GM18511 (cell line): ENCODE measurements around the gene CYB561.
"Not testable (repeated sequence)": the region's sequence is repeated elsewhere in the genome, so short reads cannot be mapped to it uniquely, and the experiment has no call there.

Experiments
- ATAC-seq: cut with Tn5 transposase; IDR thresholded peaks from one replicate; pipeline ENCODE4 v1.9.1; 2021; ENCODE audit warnings: mild to moderate bottlenecking, moderate library complexity; ENCODE audit not compliant: unreplicated experiment

Gene CYB561

DNA sequence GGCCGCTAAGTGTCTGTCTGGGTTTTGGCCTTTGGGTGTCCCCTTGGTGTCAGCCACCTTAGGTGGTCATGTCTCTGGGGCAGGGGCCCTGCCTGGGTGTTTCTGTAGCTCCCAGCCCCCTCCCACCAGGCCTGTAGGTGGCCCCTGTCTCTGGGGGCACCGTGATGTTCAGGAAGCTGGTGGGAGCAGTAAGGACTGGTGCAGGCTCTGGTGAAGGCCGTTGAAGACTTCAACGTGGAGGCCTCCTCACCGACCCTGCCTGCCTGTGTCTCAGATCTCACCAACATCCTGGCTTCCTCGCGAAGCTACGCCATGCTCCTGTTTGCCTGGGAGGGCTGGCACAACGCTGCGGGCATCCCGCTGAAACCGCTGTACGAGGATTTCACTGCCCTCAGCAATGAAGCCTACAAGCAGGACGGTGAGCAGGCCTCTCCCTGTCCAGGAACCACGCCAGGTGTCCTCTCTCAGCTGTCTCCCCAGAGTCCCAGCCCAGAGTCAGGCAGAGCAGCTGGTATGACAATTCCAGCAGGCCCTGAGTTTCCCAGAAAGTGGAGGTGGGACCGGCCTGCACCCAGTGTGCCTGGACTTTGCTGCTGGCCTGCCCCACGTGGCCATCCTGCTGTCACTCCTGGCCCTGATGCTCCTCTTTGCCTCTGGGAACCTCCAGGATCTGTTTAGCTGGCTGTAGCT, 33.5 kb upstream of the CYB561 start:
- no peak for ATAC-seq

DNA sequence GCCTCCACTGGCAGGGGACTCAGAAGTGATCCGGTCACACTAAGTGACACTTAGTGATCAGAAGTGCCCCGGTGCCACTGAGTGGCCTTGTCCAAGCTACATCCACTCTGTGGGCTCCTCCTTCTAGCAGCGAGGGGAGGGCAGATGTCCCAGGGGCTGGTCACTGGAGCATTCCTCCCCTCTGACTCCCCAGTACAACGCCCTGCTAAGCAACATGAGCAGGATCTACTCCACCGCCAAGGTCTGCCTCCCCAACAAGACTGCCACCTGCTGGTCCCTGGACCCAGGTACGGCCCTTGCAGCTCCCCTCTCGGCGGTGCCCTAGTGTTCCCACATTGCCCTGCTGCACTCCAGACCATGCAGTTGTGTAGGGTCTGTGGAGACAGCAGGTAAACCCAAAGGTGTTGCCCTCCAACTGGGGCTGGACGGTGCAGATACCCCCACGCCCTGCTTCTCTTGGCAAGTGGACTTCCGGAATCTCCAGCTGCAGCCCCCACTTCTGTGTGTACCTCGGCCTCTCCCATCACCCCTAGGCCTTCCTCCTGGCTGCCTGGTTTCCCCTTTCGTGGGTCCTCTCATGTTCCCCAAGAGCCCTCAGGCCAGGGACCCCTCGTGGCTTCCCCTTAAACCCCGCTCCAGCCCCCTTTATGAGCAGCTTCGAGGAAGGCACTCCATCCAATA, 32.8 kb upstream of the CYB561 start:
- peak; percentile 84 for ATAC-seq

GRCh38 chr17:63477480-63478440, 31.7 kb upstream of the CYB561 start:
- no peak for ATAC-seq

GRCh38 chr17:63476854-63477479, 30.9 kb upstream of the CYB561 start, which contains the start of gene ACE:
Gene ACE, plus strand, starts transcription at chr17:63477061. Its CDS starts 34 bp downstream, at chr17:63477095.
- peak; percentile 54 for ATAC-seq

DNA sequence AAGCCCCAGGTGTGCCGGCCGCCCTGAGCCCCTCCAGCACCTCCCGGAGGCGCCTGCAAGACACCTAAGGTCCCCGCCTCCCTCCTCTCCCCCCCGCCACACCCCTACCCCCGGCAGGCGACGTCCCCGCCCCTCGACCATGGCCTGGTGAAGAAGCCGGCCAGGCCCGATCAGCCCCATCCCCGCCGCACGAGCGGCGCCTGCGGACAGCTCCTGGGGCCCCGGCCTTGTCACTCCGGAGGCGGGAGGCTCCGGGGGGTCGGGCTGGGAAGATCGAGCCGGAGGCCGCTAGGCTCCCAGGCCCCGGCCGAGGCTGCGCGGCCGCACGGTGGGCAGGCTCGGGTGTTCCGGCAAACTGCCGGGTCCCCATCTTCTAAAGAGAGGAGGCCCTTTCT, 30.4 kb upstream of the CYB561 start:
- ATAC-seq, result no peak

GRCh38 chr17:63475491-63476412, 29.6 kb upstream of the CYB561 start:
- no peak for ATAC-seq

DNA sequence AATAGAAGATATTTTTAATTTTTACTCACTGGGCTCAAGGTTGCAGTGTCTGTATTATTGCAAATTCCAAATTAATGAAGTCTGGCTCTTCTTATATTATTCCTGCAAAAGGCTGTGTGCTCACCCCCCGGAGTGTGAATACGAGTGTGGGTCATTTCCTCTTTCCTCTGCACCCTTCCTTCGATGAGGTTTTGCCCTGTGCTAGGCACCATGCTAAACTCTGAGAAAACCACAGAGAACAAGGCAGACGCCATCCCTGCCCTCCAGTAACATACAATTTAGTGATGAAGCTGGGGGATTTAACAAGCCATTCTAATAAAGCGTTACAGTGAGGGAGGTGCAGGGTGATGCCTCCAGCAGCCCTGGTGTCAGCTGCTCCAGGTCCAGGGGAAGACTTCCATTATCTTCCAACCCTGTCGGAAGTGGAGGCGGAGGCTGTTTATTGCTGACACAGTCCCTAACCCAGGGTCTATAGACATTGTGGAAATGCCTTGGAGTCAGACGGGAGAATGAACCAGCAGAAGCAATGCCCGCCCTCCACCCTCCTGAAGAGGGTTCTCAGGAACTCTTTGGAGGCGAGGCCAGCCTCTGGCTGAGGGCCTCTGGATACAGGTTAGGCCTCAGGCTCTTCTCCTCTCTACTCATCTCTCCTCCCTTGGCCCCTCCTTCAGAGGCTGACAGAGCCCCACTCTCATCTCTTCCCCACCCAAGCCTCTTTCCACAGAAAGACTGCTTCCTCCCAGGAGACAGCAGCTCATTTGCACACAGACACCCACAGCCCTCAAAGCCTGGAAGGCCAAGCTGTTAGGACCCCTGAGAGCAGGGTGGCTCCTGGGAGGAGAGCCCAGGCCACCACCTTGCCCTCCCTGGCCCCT, 28.7 kb upstream of the CYB561 start:
- ATAC-seq, result no peak

GRCh38 chr17:63474174-63474573, 28.1 kb upstream of the CYB561 start:
- ATAC-seq, result no peak

DNA sequence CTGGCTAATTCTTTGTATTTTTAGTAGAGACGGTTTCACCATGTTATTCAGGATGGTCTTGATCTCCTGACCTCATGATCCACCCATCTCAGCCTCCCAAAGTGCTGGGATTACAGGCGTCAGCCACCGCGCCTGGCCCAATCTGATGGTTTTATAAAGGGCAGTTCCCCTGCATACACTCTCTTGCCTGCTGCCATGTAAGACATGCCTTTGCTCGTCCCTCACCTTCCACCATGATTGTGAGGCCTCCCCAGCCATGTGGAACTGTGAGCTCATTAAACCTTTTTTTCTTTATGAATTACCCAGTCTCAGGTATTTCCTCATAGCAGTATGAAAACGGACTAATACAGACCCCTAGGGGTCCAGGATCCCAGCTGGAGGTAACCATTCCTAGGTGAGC, 22.0 kb upstream of the CYB561 start:
- not testable (repeated sequence) for ATAC-seq

DNA sequence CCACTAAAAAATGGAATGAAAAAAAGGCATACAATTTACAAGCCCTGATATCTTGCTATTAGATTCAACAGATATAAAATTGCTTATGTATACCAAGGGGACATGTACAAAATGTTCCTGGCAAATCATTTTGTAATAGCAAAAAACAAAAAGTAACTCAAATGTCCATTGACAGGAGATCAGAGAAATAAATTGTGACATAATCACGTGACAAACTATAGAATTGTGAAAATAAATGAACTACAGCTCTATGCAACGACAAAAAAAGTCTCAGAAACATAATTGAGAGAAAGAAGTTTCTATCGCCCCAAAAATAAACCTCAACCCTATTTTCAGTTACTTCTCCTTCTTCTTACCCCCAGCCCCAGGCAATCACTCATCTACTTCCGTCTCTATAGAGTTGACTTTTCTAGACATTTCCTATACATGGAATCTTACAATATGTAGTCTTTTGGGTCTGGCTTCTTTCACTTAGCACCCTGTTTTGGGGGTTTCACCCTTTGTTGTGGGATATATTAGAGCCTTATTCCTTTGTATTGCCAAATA, 18.7 kb upstream of the CYB561 start:
- ATAC-seq, result no peak

- ATAC-seq, result no peak
These were observed 17.7 kb upstream of the CYB561 start for GRCh38 chr17:63463771-63464170.

DNA sequence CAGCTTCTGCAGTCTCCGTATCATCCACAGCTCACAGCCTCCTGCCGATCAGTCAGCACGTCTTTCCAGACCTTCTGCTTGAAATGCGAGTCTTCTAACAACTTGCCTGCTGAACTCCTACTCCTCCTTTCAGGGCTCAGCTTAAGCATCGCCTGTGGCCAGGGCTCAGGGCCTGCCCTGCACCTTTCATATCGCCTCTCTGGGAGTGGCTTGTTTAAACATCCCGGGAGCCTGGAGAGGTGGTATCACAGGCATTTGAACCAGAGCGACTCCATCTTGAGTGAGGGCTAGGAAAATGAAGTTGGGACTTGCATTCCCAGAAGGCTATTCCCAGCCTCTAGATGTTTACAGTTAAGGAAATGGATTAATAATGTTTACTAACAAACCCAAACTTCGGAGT, 13.9 kb upstream of the CYB561 start:
- no peak for ATAC-seq

- ATAC-seq, result no peak
These were observed 12.4 kb upstream of the CYB561 start for GRCh38 chr17:63458478-63458877.

DNA sequence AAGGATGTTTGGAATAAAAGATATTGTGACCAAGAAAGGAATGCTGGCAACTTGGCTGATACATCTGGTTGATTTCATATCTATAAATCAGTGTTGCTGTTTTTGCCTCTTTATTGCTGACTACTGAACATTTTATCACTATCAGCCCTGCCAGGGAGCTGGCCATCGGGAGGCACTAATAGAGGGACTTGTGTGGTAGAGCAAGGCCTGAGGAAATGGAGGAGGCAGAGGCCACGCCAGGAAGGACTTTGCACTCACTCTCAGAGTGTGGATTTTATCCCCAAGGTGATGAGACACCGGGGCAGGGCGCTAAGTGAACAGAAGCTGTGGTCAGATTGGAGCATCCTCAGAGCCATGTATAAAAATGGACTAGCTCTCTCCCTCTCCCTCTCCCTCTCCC, 9.3 kb upstream of the CYB561 start:
- ATAC-seq, result no peak

DNA sequence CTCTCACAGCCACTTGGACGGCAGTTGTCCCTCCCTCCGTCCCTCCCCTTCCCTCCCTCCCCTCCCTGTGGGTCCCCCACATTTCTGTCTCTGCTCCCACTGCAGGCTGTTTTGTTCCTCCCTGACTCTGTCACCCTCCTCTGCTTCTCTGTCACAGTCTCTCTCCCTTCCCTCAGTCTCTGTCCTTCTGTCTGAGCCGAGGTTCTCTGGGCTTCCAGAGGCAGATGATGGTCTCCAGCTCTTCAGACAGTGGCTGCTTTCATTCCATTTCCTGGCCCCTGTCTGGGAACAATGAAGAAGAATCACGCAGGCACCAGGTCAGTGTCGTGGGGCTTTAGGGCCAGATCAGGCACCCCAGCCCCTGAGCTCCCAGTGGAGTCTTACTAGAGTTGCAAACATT, 8.8 kb upstream of the CYB561 start:
- ATAC-seq, result no peak

DNA sequence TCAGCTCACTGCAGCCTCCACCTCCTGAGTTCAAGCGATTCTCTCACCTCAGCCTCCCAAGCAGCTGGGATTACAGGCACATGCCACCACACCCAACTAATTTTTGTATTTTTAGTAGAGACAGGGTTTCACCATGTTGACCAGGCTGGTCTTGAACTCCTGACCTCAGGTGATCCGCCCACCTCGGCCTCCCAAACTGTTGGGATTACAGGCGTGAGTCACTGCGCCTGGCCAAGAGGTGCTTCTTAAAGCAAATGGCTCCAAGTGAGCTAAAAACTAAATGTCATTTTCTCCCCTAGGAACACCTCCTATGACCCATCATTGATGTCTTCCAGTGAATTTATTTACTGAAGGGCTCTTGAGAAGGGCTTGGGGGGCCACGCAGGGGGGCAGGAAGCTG, 8.3 kb upstream of the CYB561 start:
- ATAC-seq, result not testable (repeated sequence)

DNA sequence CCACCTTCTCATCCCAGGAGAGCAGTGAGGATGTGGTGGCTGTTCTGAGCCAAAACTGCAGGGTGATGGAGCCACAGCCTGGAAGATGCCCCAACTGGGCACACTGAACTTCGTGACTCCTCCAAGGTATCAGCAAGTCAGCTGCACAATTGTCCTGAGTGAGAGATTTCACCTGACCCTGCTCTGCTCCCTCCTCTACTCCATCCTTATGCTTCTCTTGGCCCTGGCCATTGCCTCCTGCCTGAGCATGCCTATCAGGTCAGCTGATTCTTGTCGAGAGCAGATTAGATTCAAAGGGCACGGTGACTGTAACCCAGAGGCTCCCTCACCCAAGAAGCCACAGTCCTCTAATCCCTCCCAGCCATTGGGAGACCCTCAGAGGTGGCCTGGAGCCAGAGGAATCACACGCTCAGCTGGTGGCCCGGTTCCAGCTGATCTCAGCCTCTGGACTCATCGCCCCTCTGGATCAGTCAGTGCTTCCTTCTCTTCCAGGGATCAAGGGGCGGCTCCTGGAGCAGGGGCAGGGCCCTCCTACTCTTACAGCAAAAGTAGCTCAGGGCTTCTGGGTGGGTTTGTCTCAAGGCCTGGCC, 7.0 kb upstream of the CYB561 start:
- ATAC-seq, result no peak
